D721Med (cell line): ENCODE results near the gene STAC3.

Experiments
- DNase-seq: peaks from one replicate; pipeline ENCODE4 v3.0.0; 2011; ENCODE audit warnings: low spot score; ENCODE audit not compliant: insufficient read length
- FAIRE-seq: peaks from 2 replicates; lab custom pipeline; 2011; peaks lifted over from hg19 to GRCh38; lab: Jason Lieb, UNC
- CTCF ChIP-seq: IDR thresholded peaks from 2 replicates; pipeline ENCODE4 v1.5.1; 2012; ENCODE audit warnings: mild to moderate bottlenecking, control low read depth; ENCODE audit not compliant: insufficient read depth; ENCODE audit errors: missing control alignments

Gene STAC3

GRCh38 chr12:57200497-57200896, 50.5 kb downstream of the STAC3 start:
- DNase-seq (no peak), FAIRE-seq (no peak)
- TF ChIP-seq CTCF, result no peak

GRCh38 chr12:57199191-57199590, 51.8 kb downstream of the STAC3 start:
- no peak for DNase-seq
- no peak for FAIRE-seq
- no peak for TF ChIP-seq CTCF

- TF ChIP-seq CTCF, result no peak
- FAIRE-seq, result no peak
- no peak for DNase-seq
Observed at GRCh38 chr12:57198329-57198728, 52.7 kb downstream of the STAC3 start.

- no peak for FAIRE-seq
- no peak for TF ChIP-seq CTCF
- no peak for DNase-seq
Observed at GRCh38 chr12:57196956-57197355, 54.0 kb downstream of the STAC3 start.

GRCh38 chr12:57196439-57196838, 54.5 kb downstream of the STAC3 start:
- TF ChIP-seq CTCF, result no peak
- no peak for FAIRE-seq
- DNase-seq, result no peak

- DNase-seq (no peak), FAIRE-seq (no peak)
Observed at GRCh38 chr12:57195611-57196371, 55.2 kb downstream of the STAC3 start.

More at GRCh38 chr12:57195611-57196371, 55.2 kb downstream of the STAC3 start:
- no peak for TF ChIP-seq CTCF
